22Rv1 (cell line): ENCODE data around the gene CRAMP1.

Experiments
- CTCF ChIP-seq: fragments of 450-650 bp; IDR thresholded peaks from 2 replicates; pipeline ENCODE4 v1.5.1; 2017; ENCODE audit warnings: mild to moderate bottlenecking
- ZFX ChIP-seq: fragments of 450-650 bp; IDR thresholded peaks from 2 replicates; pipeline ENCODE4 v1.6.1; 2017; ENCODE audit warnings: antibody characterized with exemption, borderline replicate concordance

GRCh38 chr16:1689853-1690252 lies 77.7 kb downstream of the CRAMP1 start:
- no peak for TF ChIP-seq CTCF
- no peak for TF ChIP-seq ZFX
